COLO668 (cell line): ENCODE data around the gene DMRTB1.

ENCODE experiments used
- DNase-seq: peaks from one replicate; lab custom pipeline; 2025; ENCODE audit not compliant: unreplicated experiment; lab: John Stamatoyannopoulos, UW

Gene DMRTB1

GRCh38 chr1:53484705-53485477 is 25.7 kb downstream of the DMRTB1 start:
- DNase-seq: no peak

GRCh38 chr1:53485478-53486394 is 26.5 kb downstream of the DMRTB1 start:
- peak; percentile 87 for DNase-seq

- no peak for DNase-seq
These were observed 27.3 kb downstream of the DMRTB1 start for GRCh38 chr1:53486395-53487026.

GRCh38 chr1:53490351-53490750 is 31.2 kb downstream of the DMRTB1 start:
- DNase-seq: no peak

- DNase-seq: no peak
These were observed 36.6 kb downstream of the DMRTB1 start for GRCh38 chr1:53495633-53496345.

- no peak for DNase-seq
These were observed 39.4 kb downstream of the DMRTB1 start for GRCh38 chr1:53498555-53499131.

- DNase-seq: no peak
These were observed 40.3 kb downstream of the DMRTB1 start for GRCh38 chr1:53499257-53500203.

GRCh38 chr1:53500204-53501064 is 41.2 kb downstream of the DMRTB1 start:
- DNase-seq: no peak

GRCh38 chr1:53501065-53502005 is 42.1 kb downstream of the DMRTB1 start:
- DNase-seq: no peak

- DNase-seq: no peak
These were observed 43.6 kb downstream of the DMRTB1 start for GRCh38 chr1:53502641-53503432.

- no peak for DNase-seq
These were observed 44.4 kb downstream of the DMRTB1 start for GRCh38 chr1:53503433-53504217.

GRCh38 chr1:53504901-53505300 is 45.7 kb downstream of the DMRTB1 start:
- no peak for DNase-seq

- no peak for DNase-seq
These were observed 46.2 kb downstream of the DMRTB1 start for GRCh38 chr1:53505401-53505800.

GRCh38 chr1:53505891-53506290 is 46.7 kb downstream of the DMRTB1 start:
- no peak for DNase-seq

- no peak for DNase-seq
These were observed 47.3 kb downstream of the DMRTB1 start for GRCh38 chr1:53506355-53507050.
